Neural progenitor cell (in vitro differentiated cells): ENCODE data around the gene TNFRSF13B. TPM values are rescaled to one million over a fixed set of nuclear protein-coding genes. Genes with fewer than 3 reads are reported as not detected.

Source experiments
- DNase-seq: peaks from one replicate; pipeline ENCODE4 v3.0.0-alpha.2; 2016; ENCODE audit warnings: low spot score
- H2AFZ ChIP-seq: fragments of 200-600 bp; sonication (generic); replicated peaks from 2 replicates; pipeline ENCODE4 v1.6.1; 2016; ENCODE audit warnings: antibody characterized with exemption
- H3F3A ChIP-seq: fragments of 200-600 bp; sonication (generic); 2 replicates; pipeline ENCODE4 v1.6.1; 2016; ENCODE audit warnings: antibody characterized with exemption, low read depth
- H3K27ac ChIP-seq: fragments of 200-600 bp; sonication (generic); 2 replicates; pipeline ENCODE4 v1.5.1; 2016; ENCODE audit warnings: mild to moderate bottlenecking
- H3K27me3 ChIP-seq: fragments of 200-600 bp; sonication (generic); 2 replicates; pipeline ENCODE4 v1.6.1; 2016; ENCODE audit warnings: mild to moderate bottlenecking, moderate library complexity
- H3K36me3 ChIP-seq: fragments of 200-600 bp; sonication (generic); 2 replicates; pipeline ENCODE4 v1.5.1; 2016
- H3K4me1 ChIP-seq: fragments of 200-600 bp; sonication (generic); 2 replicates; pipeline ENCODE4 v1.6.1; 2016; ENCODE audit warnings: mixed run types
- H3K4me2 ChIP-seq: fragments of 200-600 bp; sonication (generic); 2 replicates; pipeline ENCODE4 v1.6.1; 2016
- H3K4me3 ChIP-seq: fragments of 200-600 bp; sonication (generic); 2 replicates; pipeline ENCODE4 v1.5.1; 2016
- H3K79me2 ChIP-seq: fragments of 200-600 bp; sonication (generic); 2 replicates; pipeline ENCODE4 v1.6.1; 2016; ENCODE audit warnings: low read depth
- H3K9ac ChIP-seq: fragments of 200-600 bp; sonication (generic); 2 replicates; pipeline ENCODE4 v1.6.1; 2016
- H3K9me3 ChIP-seq: fragments of 200-600 bp; sonication (generic); 2 replicates; pipeline ENCODE4 v1.5.1; 2016; ENCODE audit warnings: low read depth
- H4K20me1 ChIP-seq: fragments of 200-600 bp; sonication (generic); 2 replicates; pipeline ENCODE4 v1.6.1; 2016; ENCODE audit warnings: low read depth
- H3K27ac Mint-ChIP-seq: 3 replicates; pipeline ENCODE4 v1.8.0; 2021; ENCODE audit warnings: mixed read lengths
- H3K27me3 Mint-ChIP-seq: 2 replicates; pipeline ENCODE4 v1.8.0; 2022; ENCODE audit warnings: low read depth, mild to moderate bottlenecking, inconsistent platforms, moderate library complexity, mixed read lengths; ENCODE audit not compliant: insufficient read depth
- H3K36me3 Mint-ChIP-seq: 3 replicates; pipeline ENCODE4 v1.8.0; 2021; ENCODE audit warnings: mixed read lengths
- H3K4me1 Mint-ChIP-seq: 3 replicates; pipeline ENCODE4 v1.8.0; 2021; ENCODE audit warnings: mixed read lengths
- H3K4me3 Mint-ChIP-seq: 3 replicates; pipeline ENCODE4 v1.8.0; 2021; ENCODE audit warnings: mild to moderate bottlenecking, moderate library complexity, mixed read lengths
- H3K9me3 Mint-ChIP-seq: 3 replicates; pipeline ENCODE4 v1.8.0; 2020; ENCODE audit warnings: mixed read lengths
- EZH2 ChIP-seq: fragments of 200-600 bp; sonication (generic); IDR thresholded peaks from 2 replicates; pipeline ENCODE4 v1.6.1; 2017; ENCODE audit warnings: antibody characterized with exemption, mild to moderate bottlenecking, moderate library complexity
- EZH2phosphoT487 ChIP-seq: fragments of 200-600 bp; sonication (generic); IDR thresholded peaks from 2 replicates; pipeline ENCODE4 v1.6.1; 2017; ENCODE audit warnings: antibody characterized with exemption
- total RNA-seq: library from RNA; depleted of rRNA; stranded (reverse); fragments of >200 nt; gene quantifications from 2 replicates; pipeline ENCODE4 v1.2.3, GENCODE V29; 2015; ENCODE audit warnings: low replicate concordance
- TF ChIP-seq, protein P1 (sequence below): fragments of 200-600 bp; sonication (generic); IDR thresholded peaks from 2 replicates; pipeline ENCODE4 v1.5.1; 2017; ENCODE audit warnings: antibody characterized with exemption, mild to moderate bottlenecking

TNFRSF13B gene
- total RNA-seq, 1 donor from 2014 or later: not detected

DNA sequence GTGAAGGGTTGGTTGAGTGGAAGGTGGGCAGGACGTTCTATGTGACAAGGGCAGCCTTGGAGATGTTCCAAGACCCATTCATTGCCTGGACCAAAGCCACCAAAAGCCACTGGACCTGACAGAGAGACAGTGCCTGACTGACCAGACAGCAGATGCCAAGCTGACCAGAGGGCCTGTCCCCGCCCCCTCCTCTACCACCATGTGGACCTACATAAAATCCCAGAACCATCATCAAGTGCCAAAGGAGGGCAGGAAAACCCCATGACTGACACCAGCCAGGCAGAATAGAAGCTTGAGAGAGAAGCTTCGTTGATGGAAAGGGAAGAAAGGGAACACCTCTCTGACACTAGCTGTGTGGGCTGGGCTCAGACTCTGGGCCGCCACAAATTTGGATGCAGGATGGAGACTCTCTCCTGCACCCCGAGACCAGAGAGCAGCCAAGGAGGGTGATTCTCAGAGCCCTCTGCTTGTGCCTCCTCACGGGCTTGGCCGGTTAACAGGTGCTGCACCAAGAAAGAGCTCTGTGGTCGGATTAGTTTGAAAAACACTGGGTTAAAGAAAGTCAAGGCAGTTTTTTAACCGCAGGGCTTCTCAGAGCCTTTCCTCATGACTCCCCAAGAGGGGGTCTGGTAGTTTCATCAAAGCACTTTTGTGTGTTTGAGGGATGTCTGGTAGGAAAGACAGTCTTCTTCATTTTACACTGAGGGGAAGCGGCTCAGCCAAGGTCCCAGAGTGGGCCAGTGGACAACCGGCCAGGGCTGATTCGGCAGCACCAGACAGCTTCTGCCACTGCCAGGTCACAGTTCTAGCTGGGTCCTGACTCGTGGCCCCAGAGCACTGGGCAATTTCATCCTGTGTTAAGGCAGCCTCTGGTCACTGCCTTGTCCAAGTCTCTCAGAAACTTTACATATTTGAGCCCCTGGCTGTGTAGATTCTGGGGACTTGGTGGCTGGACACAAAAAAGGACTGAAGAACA, 1.7 kb downstream of the TNFRSF13B start:
- H2AFZ ChIP-seq: no peak overlapping the region
- no peak for DNase-seq
- H3K27ac Mint-ChIP-seq: no peak overlapping the region

DNA sequence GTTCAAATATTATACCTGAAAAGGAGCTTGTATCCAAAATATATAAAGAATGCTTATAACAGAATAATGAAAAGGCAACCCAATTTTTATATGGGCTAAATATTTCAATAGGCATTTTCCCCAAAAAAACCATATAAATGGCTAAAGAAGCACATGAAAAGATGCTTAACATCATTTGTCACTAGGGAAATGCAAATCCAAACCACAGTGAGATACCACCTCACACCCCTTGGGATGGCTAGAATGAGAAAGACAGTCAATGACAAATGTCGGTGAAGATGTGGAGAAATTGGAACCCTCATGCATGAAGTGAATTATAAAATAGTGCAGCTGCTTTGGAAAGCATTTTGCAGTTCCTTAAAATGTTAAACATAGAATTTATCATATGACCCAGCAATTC, 3.1 kb downstream of the TNFRSF13B start:
- H3K9ac ChIP-seq: no peak overlapping the region
- H4K20me1 ChIP-seq: no peaks in the 10 kb centered on the region
- H3F3A ChIP-seq: no peaks in the 10 kb centered on the region
- peaks cover 11% of the 10 kb centered on the region for H3K4me1 Mint-ChIP-seq
- no peak overlapping the region for H3K4me2 ChIP-seq
- no peaks in the 10 kb centered on the region for H3K9me3 Mint-ChIP-seq
- H3K27me3 ChIP-seq: no peaks in the 10 kb centered on the region
- no peak for DNase-seq
- H3K4me1 ChIP-seq: peaks cover 2% of the 10 kb centered on the region
- no peaks in the 10 kb centered on the region for H3K27me3 Mint-ChIP-seq
- no peak overlapping the region for H2AFZ ChIP-seq
- H3K79me2 ChIP-seq: no peaks in the 10 kb centered on the region
- H3K27ac ChIP-seq: no peak overlapping the region
- no peaks in the 10 kb centered on the region for H3K36me3 Mint-ChIP-seq
- TF ChIP-seq, protein P1, sequence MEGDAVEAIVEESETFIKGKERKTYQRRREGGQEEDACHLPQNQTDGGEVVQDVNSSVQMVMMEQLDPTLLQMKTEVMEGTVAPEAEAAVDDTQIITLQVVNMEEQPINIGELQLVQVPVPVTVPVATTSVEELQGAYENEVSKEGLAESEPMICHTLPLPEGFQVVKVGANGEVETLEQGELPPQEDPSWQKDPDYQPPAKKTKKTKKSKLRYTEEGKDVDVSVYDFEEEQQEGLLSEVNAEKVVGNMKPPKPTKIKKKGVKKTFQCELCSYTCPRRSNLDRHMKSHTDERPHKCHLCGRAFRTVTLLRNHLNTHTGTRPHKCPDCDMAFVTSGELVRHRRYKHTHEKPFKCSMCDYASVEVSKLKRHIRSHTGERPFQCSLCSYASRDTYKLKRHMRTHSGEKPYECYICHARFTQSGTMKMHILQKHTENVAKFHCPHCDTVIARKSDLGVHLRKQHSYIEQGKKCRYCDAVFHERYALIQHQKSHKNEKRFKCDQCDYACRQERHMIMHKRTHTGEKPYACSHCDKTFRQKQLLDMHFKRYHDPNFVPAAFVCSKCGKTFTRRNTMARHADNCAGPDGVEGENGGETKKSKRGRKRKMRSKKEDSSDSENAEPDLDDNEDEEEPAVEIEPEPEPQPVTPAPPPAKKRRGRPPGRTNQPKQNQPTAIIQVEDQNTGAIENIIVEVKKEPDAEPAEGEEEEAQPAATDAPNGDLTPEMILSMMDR: no peak
- TF ChIP-seq EZH2phosphoT487 (no peak), EZH2 (no peak)
- H3K27ac Mint-ChIP-seq: no peak overlapping the region
- no peak overlapping the region for H3K4me3 Mint-ChIP-seq
- no peak overlapping the region for H3K4me3 ChIP-seq
- no peaks in the 10 kb centered on the region for H3K9me3 ChIP-seq
- H3K36me3 ChIP-seq: no peaks in the 10 kb centered on the region

More for the DNA sequence above, 1.7 kb downstream of the TNFRSF13B start:
- H3K4me3 ChIP-seq: no peak overlapping the region
- H3K4me2 ChIP-seq: no peak overlapping the region
- no peaks in the 10 kb centered on the region for H3K9me3 Mint-ChIP-seq
- no peaks in the 10 kb centered on the region for H3K27me3 ChIP-seq
- H3K9me3 ChIP-seq: no peaks in the 10 kb centered on the region
- H3K9ac ChIP-seq: no peak overlapping the region
- no peaks in the 10 kb centered on the region for H3K27me3 Mint-ChIP-seq
- H3F3A ChIP-seq: no peaks in the 10 kb centered on the region
- peaks cover 3% of the 10 kb centered on the region for H3K4me1 ChIP-seq
- H3K4me3 Mint-ChIP-seq: no peak overlapping the region
- H3K79me2 ChIP-seq: no peaks in the 10 kb centered on the region
- H3K4me1 Mint-ChIP-seq: peaks cover 14% of the 10 kb centered on the region
- H4K20me1 ChIP-seq: no peaks in the 10 kb centered on the region
- H3K27ac ChIP-seq: no peak overlapping the region
- TF ChIP-seq EZH2 (no peak), EZH2phosphoT487 (no peak)
- TF ChIP-seq, protein P1: no peak
- no peaks in the 10 kb centered on the region for H3K36me3 Mint-ChIP-seq
- no peaks in the 10 kb centered on the region for H3K36me3 ChIP-seq

DNA sequence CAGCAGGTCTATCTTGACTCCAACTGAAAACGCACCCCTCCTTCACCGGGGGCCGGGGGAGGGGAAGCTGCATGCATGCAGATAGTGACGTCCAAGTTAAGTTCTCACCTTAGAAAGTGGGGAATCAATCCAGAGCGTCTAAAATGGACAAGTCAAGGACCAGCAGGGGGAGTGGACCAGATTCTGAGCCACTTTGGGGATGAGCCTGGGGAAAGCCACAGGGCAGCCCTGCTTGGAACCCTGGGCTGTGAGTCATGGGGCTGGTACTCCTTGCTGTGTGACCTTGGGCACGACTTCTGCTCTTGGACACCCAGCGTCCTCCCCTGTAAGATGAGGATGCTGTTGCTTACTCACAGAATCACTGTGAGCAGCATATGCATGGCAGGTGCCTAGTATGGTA, 9.1 kb downstream of the TNFRSF13B start:
- Histone ChIP-seq H3K27ac (no peak overlapping the region), H2AFZ (no peak overlapping the region), H3K27me3 (no peaks in the 10 kb centered on the region), H3K9me3 (peaks cover 3% of the 10 kb centered on the region), H3K4me1 (no peaks in the 10 kb centered on the region), H4K20me1 (no peaks in the 10 kb centered on the region), H3F3A (no peaks in the 10 kb centered on the region), H3K4me2 (no peak overlapping the region), H3K9ac (no peak overlapping the region), H3K36me3 (no peaks in the 10 kb centered on the region), H3K79me2 (no peaks in the 10 kb centered on the region), H3K4me3 (no peak overlapping the region)
- no peak overlapping the region for H3K27ac Mint-ChIP-seq
- H3K9me3 Mint-ChIP-seq: peaks cover 9% of the 10 kb centered on the region
- H3K4me1 Mint-ChIP-seq: no peaks in the 10 kb centered on the region
- TF ChIP-seq EZH2phosphoT487: no peak
- TF ChIP-seq EZH2: no peak
- TF ChIP-seq, protein P1: no peak
- no peak for DNase-seq
- no peak overlapping the region for H3K4me3 Mint-ChIP-seq
- peaks cover 2% of the 10 kb centered on the region for H3K27me3 Mint-ChIP-seq
- no peaks in the 10 kb centered on the region for H3K36me3 Mint-ChIP-seq
